GM19463 (cell line): ENCODE data around the gene DNM2.
"Not testable (repeated sequence)": the region's sequence is repeated elsewhere in the genome, so short reads cannot be mapped to it uniquely, and the experiment has no call there.

ENCODE experiments used
- ATAC-seq: cut with Tn5 transposase; IDR thresholded peaks from one replicate; pipeline ENCODE4 v1.9.1; 2021; ENCODE audit warnings: mild to moderate bottlenecking, moderate library complexity; ENCODE audit not compliant: unreplicated experiment

The DNM2 gene

DNA sequence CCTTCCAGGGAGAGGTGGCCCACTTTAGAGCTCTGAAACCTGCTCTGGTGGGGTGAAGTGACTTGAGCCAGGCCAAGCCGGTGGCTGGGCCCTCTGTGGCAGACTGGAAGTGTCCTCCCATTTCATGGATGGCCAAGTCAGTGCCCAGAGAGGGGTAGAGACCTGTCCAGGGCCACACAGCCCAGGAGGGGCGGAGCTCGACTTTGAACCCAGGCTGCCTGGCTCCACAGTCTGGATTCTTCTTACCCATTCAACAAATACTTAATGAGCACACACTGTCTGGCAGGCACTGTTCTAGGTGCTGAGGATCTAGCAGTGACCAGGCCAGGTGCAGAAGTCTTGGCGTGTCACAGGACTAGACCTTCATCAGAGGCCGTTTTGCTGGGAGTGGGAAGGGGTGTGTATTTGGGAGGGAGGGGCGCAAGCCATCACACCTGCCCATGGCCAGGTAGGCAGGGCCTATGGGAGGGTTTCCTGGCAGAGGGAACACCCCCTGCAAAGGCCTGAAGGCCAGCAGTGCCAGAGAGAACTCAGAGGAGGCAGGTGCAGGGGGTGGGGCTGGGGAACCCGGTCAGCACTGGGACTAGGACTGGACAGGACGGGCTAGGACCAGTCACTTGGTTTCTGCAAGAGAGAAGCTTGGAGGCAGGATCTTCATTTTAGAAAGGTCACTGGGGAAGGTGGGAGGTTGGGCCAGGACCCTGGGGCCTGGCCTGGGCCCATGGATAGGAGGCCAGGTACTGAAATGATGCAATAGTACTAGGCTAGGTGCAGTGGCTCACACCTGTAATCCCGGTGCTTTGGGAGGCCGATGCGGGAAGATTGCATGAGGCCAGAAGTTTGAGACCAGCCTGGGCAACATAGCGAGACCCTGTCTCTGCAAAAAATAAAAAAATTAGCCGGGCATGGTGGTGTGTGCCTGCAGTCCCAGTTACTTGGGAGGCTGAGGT lies 31.8 kb downstream of the DNM2 start:
- ATAC-seq: no peak

DNA sequence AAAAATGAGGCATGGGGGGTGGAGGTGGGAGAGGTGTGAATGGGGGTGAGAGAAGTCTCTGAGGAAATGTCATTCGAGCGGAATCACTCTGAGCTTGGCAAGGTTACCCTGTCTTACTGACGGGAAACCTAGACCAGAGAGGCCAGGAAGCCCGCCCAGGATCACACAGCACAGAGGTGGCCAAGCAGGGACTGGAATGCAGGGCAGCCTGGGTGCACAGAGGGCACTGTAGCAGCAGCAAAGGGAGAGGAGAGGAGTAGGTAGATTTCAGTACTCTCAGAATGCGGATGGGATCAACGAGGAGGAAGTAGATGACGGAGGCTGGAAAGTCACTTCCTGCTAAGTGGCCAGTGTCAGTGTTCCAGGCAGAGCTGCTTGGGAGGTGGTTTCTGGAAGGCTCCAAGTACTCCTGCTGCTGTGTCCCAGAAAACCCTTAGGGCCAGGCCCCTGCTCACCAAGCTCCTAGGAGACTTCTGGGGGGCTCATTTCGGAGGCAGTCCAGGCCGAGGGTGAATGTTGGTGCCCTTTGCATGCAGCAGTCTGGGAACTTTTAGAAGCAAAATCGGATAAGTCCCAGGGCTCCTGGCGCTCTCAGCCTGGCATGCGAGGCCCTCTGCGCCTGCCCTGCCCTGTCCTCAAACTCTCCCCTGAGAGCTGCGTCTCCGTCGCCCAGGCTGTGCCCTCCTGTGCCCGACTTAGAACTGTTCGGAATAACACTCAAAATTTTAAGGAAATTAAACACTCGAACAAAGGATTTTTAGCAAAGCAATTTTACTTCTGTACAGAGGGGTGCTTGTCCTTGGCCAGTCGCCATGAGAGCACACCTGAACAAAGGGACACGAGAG lies 33.5 kb downstream of the DNM2 start:
- no peak for ATAC-seq

- ATAC-seq: no peak
These were observed 34.5 kb downstream of the DNM2 start for GRCh38 chr19:10752237-10752912.

GRCh38 chr19:10752913-10753704 lies 35.2 kb downstream of the DNM2 start:
- ATAC-seq: no peak

- ATAC-seq: no peak
These were observed 38.5 kb downstream of the DNM2 start for GRCh38 chr19:10756371-10756770.

DNA sequence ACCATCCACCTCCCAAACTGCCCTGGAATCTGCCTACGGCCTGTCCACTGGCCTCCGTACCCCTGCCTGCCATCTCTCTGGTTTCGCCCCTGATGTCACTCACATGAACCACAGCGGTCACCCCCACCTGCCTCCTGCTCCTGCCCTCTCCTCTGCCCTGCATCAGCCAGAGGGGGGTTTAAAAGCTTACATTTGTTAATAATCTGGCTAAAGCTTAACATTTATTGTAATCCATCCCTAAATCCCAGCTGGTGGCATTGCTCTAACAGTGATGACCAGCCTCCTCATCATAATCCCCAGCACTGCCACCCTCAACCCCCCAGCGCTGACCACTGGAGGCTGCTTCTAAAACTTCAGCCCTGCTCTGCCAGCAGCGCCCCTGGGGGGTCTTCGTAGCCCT lies 38.9 kb downstream of the DNM2 start:
- ATAC-seq: no peak

DNA sequence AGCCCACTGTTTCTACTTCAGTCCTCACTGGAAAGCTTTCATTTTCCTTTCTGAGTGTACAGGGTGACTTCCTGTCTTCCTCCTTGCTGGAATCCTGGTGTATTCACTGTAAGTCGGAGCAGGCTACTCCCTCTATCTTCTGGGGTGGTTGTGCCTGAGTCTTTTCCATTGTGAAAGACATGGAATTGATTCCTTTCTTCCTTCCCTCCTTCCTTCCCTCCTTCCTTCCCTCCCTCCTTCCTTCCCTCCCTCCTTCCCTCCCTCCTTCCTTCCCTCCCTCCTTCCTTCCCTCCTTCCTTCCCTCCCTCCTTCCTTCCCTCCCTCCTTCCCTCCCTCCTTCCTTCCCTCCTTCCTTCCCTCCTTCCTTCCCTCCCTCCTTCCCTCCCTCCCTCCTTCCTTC lies 40.2 kb downstream of the DNM2 start:
- ATAC-seq: not testable (repeated sequence)

- ATAC-seq: no peak
These were observed 41.1 kb downstream of the DNM2 start for GRCh38 chr19:10758978-10759377.

- ATAC-seq: no peak
These were observed 42.5 kb downstream of the DNM2 start for GRCh38 chr19:10760273-10760944.

GRCh38 chr19:10761443-10762250 lies 43.8 kb downstream of the DNM2 start:
- ATAC-seq: no peak

- no peak for ATAC-seq
These were observed 44.8 kb downstream of the DNM2 start for GRCh38 chr19:10762656-10763055.

- ATAC-seq: no peak
These were observed 45.5 kb downstream of the DNM2 start for GRCh38 chr19:10763411-10763810.

- ATAC-seq: no peak
These were observed 46.0 kb downstream of the DNM2 start for GRCh38 chr19:10763828-10764339.

DNA sequence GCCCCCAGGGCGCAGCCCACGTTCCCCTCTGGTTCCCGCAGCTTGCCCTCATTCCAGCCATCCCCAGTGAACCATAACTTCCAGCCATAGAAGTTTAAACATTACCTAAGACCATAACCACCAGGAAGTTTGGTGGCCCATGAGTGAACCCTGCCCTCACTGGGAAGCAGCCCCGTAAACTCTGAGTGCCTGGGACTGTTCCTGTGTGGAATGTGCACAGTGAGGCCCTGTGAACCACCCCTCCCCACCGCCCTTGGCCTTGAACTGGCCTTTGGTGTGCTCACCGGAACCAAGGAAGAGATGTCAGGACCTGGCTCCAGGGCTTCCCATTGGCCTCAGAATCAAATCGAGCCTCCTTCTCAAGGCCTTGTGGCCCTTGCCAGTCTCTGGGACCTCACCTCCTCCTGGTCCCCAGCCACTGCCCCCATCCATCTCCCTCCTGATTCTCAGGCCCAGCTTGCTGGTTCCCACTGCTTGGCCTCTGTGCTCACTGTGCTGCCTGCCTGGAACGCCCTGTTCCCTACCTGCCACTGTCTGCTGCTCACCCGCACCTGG lies 46.5 kb downstream of the DNM2 start:
- no peak for ATAC-seq

GRCh38 chr19:10766049-10766623 lies 48.3 kb downstream of the DNM2 start:
- ATAC-seq: no peak

GRCh38 chr19:10766671-10767201 lies 48.9 kb downstream of the DNM2 start:
- no peak for ATAC-seq

- no peak for ATAC-seq
These were observed 49.8 kb downstream of the DNM2 start for GRCh38 chr19:10767726-10768125.

GRCh38 chr19:10768369-10768768 lies 50.5 kb downstream of the DNM2 start:
- no peak for ATAC-seq
